PC-9 (cell line): ENCODE measurements around the gene PRKG2.

ENCODE experiments used
- EZH2 ChIP-seq: fragments of 200-600 bp; sonication (generic); IDR thresholded peaks from 2 replicates; pipeline ENCODE4 v1.8.0; 2017; ENCODE audit warnings: antibody characterized with exemption, low read depth
- TF ChIP-seq, protein P1 (sequence below): fragments of 200-600 bp; sonication (generic); conservative IDR thresholded peaks from 2 replicates; pipeline ENCODE4 v1.6.1; 2017; ENCODE audit warnings: mixed run types, antibody characterized with exemption, mild to moderate bottlenecking, moderate library complexity

DNA sequence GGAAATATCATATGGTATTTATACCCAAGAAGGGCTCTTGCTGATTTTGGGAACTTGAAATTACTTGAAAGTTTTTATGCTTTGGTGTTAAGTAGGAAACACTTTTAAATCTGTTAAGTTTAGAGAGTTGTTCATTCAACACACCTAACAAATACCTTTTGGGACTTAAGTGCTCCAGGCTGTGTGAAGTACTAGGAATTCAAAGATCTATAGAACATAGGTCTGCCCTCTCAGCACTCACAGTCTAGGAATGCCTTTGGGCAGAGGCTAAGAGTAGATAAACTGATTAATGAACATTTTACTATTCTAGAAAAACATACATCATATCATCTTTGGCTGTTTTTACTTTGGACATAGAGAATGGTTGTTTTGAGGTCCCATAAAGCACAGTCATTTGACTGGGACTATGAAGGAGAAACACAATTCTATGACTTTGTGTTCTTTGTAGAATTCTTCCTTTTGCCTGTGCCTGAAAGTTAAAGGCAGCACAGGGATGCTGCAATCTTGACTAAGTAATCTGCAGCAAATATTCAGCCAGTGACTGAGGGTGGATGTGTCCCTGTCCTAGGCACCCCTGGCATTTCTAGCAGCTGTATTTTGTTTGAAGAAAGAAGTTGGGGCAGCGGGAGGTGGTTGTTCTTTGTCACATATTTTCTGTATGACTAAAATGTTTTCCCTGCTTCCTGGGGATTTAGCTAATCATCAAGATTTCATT lies 176.2 kb downstream of the PRKG2 start:
- TF ChIP-seq, protein P1, sequence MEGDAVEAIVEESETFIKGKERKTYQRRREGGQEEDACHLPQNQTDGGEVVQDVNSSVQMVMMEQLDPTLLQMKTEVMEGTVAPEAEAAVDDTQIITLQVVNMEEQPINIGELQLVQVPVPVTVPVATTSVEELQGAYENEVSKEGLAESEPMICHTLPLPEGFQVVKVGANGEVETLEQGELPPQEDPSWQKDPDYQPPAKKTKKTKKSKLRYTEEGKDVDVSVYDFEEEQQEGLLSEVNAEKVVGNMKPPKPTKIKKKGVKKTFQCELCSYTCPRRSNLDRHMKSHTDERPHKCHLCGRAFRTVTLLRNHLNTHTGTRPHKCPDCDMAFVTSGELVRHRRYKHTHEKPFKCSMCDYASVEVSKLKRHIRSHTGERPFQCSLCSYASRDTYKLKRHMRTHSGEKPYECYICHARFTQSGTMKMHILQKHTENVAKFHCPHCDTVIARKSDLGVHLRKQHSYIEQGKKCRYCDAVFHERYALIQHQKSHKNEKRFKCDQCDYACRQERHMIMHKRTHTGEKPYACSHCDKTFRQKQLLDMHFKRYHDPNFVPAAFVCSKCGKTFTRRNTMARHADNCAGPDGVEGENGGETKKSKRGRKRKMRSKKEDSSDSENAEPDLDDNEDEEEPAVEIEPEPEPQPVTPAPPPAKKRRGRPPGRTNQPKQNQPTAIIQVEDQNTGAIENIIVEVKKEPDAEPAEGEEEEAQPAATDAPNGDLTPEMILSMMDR: no peak
- no peak for TF ChIP-seq EZH2
